MCF 10A (cell line): ENCODE measurements around the gene BCL2A1. TPM values are rescaled to one million over a fixed set of nuclear protein-coding genes. Genes with fewer than 3 reads are reported as not detected.

Experiments
- BruUV-seq: library from RNA; stranded (reverse); fragments of 400-500 nt; replicated peaks from 2 replicates; lab custom pipeline; 2021; lab: Mats Ljungman, UMichigan
- CTCF ChIA-PET: fragments of 300-600 bp; sonication (Branson Sonifier 250); formaldehyde crosslinking; extraction: SDS; loops from one replicate; lab custom pipeline; 2021; ENCODE audit warnings: antibody characterized with exemption, inconsistent platforms; lab: Yijun Ruan, JAX
- POLR2A ChIA-PET: fragments of 300-600, 350-650 bp; sonication (Branson Sonifier 250); formaldehyde crosslinking; extraction: SDS; loops from one replicate; lab custom pipeline; 2020; ENCODE audit warnings: antibody characterized with exemption, inconsistent platforms; lab: Yijun Ruan, JAX
- DNase-seq: peaks from one replicate; pipeline ENCODE4 v3.0.0-alpha.2; 2018; ENCODE audit not compliant: unreplicated experiment
- H3K27ac Mint-ChIP-seq: one replicate; pipeline ENCODE4 v1.8.0; 2022; ENCODE audit warnings: mild to moderate bottlenecking, low read depth, mixed read lengths; ENCODE audit not compliant: unreplicated experiment
- H3K27me3 Mint-ChIP-seq: one replicate; pipeline ENCODE4 v1.8.0; 2022; ENCODE audit warnings: mixed read lengths; ENCODE audit not compliant: insufficient read depth, unreplicated experiment
- H3K36me3 Mint-ChIP-seq: one replicate; pipeline ENCODE4 v1.8.0; 2022; ENCODE audit warnings: mild to moderate bottlenecking, moderate library complexity, mixed read lengths; ENCODE audit not compliant: insufficient read depth, unreplicated experiment
- H3K4me1 Mint-ChIP-seq: one replicate; pipeline ENCODE4 v1.8.0; 2022; ENCODE audit warnings: mixed read lengths; ENCODE audit not compliant: insufficient read depth, unreplicated experiment
- H3K4me3 Mint-ChIP-seq: one replicate; pipeline ENCODE4 v1.8.0; 2022; ENCODE audit warnings: mild to moderate bottlenecking, moderate library complexity, mixed read lengths; ENCODE audit not compliant: unreplicated experiment
- H3K9me3 Mint-ChIP-seq: one replicate; pipeline ENCODE4 v1.8.0; 2022; ENCODE audit warnings: mixed read lengths; ENCODE audit not compliant: unreplicated experiment
- intact Hi-C: fragments of 100-400 bp; cut with micrococcal nuclease; formaldehyde crosslinking; loops from 2 replicates; pipeline ENCODE4 v1.14.1; 2022
- total RNA-seq: library from RNA; stranded (reverse); gene quantifications from 2 replicates; pipeline ENCODE4 v1.2.3, GENCODE V29; 2022
- TF ChIP-seq, protein P1 (sequence below): fragments of 200-600 bp; IDR thresholded peaks from one replicate; pipeline ENCODE4 v1.8.0; 2022; ENCODE audit warnings: antibody characterized with exemption, mild to moderate bottlenecking; ENCODE audit not compliant: unreplicated experiment

The BCL2A1 gene
- total RNA-seq, 1 experiment from 2014 or later: not detected

- H3K27ac Mint-ChIP-seq: no peak overlapping the region
- TF ChIP-seq, protein P1, sequence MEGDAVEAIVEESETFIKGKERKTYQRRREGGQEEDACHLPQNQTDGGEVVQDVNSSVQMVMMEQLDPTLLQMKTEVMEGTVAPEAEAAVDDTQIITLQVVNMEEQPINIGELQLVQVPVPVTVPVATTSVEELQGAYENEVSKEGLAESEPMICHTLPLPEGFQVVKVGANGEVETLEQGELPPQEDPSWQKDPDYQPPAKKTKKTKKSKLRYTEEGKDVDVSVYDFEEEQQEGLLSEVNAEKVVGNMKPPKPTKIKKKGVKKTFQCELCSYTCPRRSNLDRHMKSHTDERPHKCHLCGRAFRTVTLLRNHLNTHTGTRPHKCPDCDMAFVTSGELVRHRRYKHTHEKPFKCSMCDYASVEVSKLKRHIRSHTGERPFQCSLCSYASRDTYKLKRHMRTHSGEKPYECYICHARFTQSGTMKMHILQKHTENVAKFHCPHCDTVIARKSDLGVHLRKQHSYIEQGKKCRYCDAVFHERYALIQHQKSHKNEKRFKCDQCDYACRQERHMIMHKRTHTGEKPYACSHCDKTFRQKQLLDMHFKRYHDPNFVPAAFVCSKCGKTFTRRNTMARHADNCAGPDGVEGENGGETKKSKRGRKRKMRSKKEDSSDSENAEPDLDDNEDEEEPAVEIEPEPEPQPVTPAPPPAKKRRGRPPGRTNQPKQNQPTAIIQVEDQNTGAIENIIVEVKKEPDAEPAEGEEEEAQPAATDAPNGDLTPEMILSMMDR: no peak
- no peaks in the 10 kb centered on the region for H3K4me1 Mint-ChIP-seq
- no TSS peak for BruUV-seq
- no peaks in the 10 kb centered on the region for H3K9me3 Mint-ChIP-seq
- ChIA-PET CTCF (interaction anchor here (0.5 to 1.0 kb wide), 3 partner anchors 11 to 135 kb away, joined by 3 to 5 read pairs (median 4); no protein-coding TSS in a partner anchor), POLR2A (no interaction called here)
- no peaks in the 10 kb centered on the region for H3K36me3 Mint-ChIP-seq
- DNase-seq: no peak
- H3K4me3 Mint-ChIP-seq: no peak overlapping the region
- H3K27me3 Mint-ChIP-seq: peaks cover 16% of the 10 kb centered on the region
- intact Hi-C loops: no loop called here
These were observed 17.6 kb upstream of the BCL2A1 start for GRCh38 chr15:79988448-79989117.

- BruUV-seq: no TSS peak
- H3K9me3 Mint-ChIP-seq: no peaks in the 10 kb centered on the region
- intact Hi-C loops: no loop called here
These were observed 17.0 kb upstream of the BCL2A1 start for GRCh38 chr15:79987969-79988368.

GRCh38 chr15:79987569-79987955, 16.6 kb upstream of the BCL2A1 start:
- no peaks in the 10 kb centered on the region for H3K36me3 Mint-ChIP-seq
- CTCF ChIA-PET: no interaction called here
- TF ChIP-seq, protein P1: no peak
- POLR2A ChIA-PET: interaction anchor here (0.7 kb wide), 2 partner anchors 63 to 203 kb away, joined by 3 read pairs; no protein-coding TSS in a partner anchor
- H3K27ac Mint-ChIP-seq: no peak overlapping the region
- no peak overlapping the region for H3K4me3 Mint-ChIP-seq
- no peak for DNase-seq
- BruUV-seq: no TSS peak
- H3K4me1 Mint-ChIP-seq: no peaks in the 10 kb centered on the region
- H3K9me3 Mint-ChIP-seq: no peaks in the 10 kb centered on the region
- H3K27me3 Mint-ChIP-seq: peaks cover 16% of the 10 kb centered on the region
- intact Hi-C loops: no loop called here

More at GRCh38 chr15:79987969-79988368, 17.0 kb upstream of the BCL2A1 start:
- no peaks in the 10 kb centered on the region for H3K36me3 Mint-ChIP-seq
- ChIA-PET POLR2A (interaction anchor here (0.7 kb wide), 1 partner anchor 204 kb away, joined by 3 read pairs; no protein-coding TSS in a partner anchor), CTCF (interaction anchor here (0.5 to 1.0 kb wide), 2 partner anchors 10 to 20 kb away, joined by 4 to 5 read pairs; no protein-coding TSS in a partner anchor)
- TF ChIP-seq, protein P1: no peak
- no peaks in the 10 kb centered on the region for H3K4me1 Mint-ChIP-seq
- H3K27me3 Mint-ChIP-seq: peaks cover 16% of the 10 kb centered on the region
- H3K4me3 Mint-ChIP-seq: no peak overlapping the region
- no peak overlapping the region for H3K27ac Mint-ChIP-seq
- no peak for DNase-seq

- H3K27ac Mint-ChIP-seq: no peak overlapping the region
- H3K27me3 Mint-ChIP-seq: no peaks in the 10 kb centered on the region
- peaks cover 7% of the 10 kb centered on the region for H3K4me1 Mint-ChIP-seq
- H3K36me3 Mint-ChIP-seq: no peaks in the 10 kb centered on the region
- no peaks in the 10 kb centered on the region for H3K9me3 Mint-ChIP-seq
- POLR2A ChIA-PET: no interaction called here
- TF ChIP-seq, protein P1: no peak
- CTCF ChIA-PET: interaction anchor here (0.6 to 1.4 kb wide), 4 partner anchors 11 to 327 kb away, joined by 3 to 8 read pairs (median 4); no protein-coding TSS in a partner anchor
- BruUV-seq: no TSS peak
- no peak for DNase-seq
- no peak overlapping the region for H3K4me3 Mint-ChIP-seq
- intact Hi-C loops: no loop called here
These were observed 10.9 kb upstream of the BCL2A1 start for GRCh38 chr15:79981831-79982455.
